HFF-Myc (cell line): ENCODE results near the gene PANK3.

Source experiments
- DNase-seq: peaks from one replicate; pipeline ENCODE4 v3.0.0-alpha.2; 2011; ENCODE audit warnings: low read depth; ENCODE audit errors: extremely low read depth
- H3K4me3 ChIP-seq: replicated peaks from 2 replicates; pipeline ENCODE4 v1.5.1; 2011; ENCODE audit warnings: low read depth, mild to moderate bottlenecking, control low read depth, low read length
- CTCF ChIP-seq: IDR thresholded peaks from 2 replicates; pipeline ENCODE4 v1.5.1; 2012; ENCODE audit warnings: mild to moderate bottlenecking, low read depth, low read length, control low read depth; ENCODE audit errors: missing control alignments

Gene PANK3

GRCh38 chr5:168612996-168613395 lies 33.8 kb upstream of the PANK3 start:
- H3K4me3 ChIP-seq = no peak overlapping the region
- no peak for DNase-seq
- TF ChIP-seq CTCF = no peak

- H3K4me3 ChIP-seq = no peak overlapping the region
- DNase-seq = no peak
- TF ChIP-seq CTCF = no peak
Measured at GRCh38 chr5:168612123-168612522, 33.0 kb upstream of the PANK3 start.

GRCh38 chr5:168611165-168611564 lies 32.0 kb upstream of the PANK3 start:
- no peak for TF ChIP-seq CTCF
- H3K4me3 ChIP-seq = no peak overlapping the region
- no peak for DNase-seq

- no peak overlapping the region for H3K4me3 ChIP-seq
- TF ChIP-seq CTCF = no peak
- DNase-seq = no peak
Measured at GRCh38 chr5:168609806-168610482, 30.8 kb upstream of the PANK3 start.

GRCh38 chr5:168608821-168609220 lies 29.7 kb upstream of the PANK3 start:
- TF ChIP-seq CTCF = no peak
- no peak overlapping the region for H3K4me3 ChIP-seq
- no peak for DNase-seq

GRCh38 chr5:168608386-168608785 lies 29.2 kb upstream of the PANK3 start:
- DNase-seq = no peak
- H3K4me3 ChIP-seq = no peak overlapping the region
- no peak for TF ChIP-seq CTCF

- no peak for TF ChIP-seq CTCF
- no peak overlapping the region for H3K4me3 ChIP-seq
- DNase-seq = no peak
Measured at GRCh38 chr5:168607946-168608345, 28.8 kb upstream of the PANK3 start.
